DMS53 (cell line): ENCODE data around the gene IGFBP6.
A peak's percentile ranks its signal among the peaks of the same experiment; 100 is the strongest.
"Not testable (repeated sequence)": the region's sequence is repeated elsewhere in the genome, so short reads cannot be mapped to it uniquely, and the experiment has no call there.

Experiments used
- DNase-seq: peaks from one replicate; lab custom pipeline; 2025; lab: John Stamatoyannopoulos, UW

The IGFBP6 gene

GRCh38 chr12:53070877-53071492 is 26.5 kb upstream of the IGFBP6 start:
- DNase-seq: no peak

- no peak for DNase-seq
Observed at GRCh38 chr12:53071591-53072551, 25.6 kb upstream of the IGFBP6 start.

GRCh38 chr12:53073881-53074280 is 23.6 kb upstream of the IGFBP6 start:
- DNase-seq: no peak

- DNase-seq: no peak
Observed at GRCh38 chr12:53074283-53074998, 23.0 kb upstream of the IGFBP6 start.

- no peak for DNase-seq
Observed at GRCh38 chr12:53074999-53075370, 22.5 kb upstream of the IGFBP6 start.

- no peak for DNase-seq
Observed at GRCh38 chr12:53076461-53076860, 21.0 kb upstream of the IGFBP6 start.

- DNase-seq: no peak
Observed at GRCh38 chr12:53077030-53077429, 20.4 kb upstream of the IGFBP6 start.

GRCh38 chr12:53078425-53079225 is 18.8 kb upstream of the IGFBP6 start:
- peak; percentile 85 for DNase-seq

- peak; percentile 99 for DNase-seq
Observed at GRCh38 chr12:53079226-53080117, 18.0 kb upstream of the IGFBP6 start, which contains the start of gene SPRYD3. Gene SPRYD3 (minus strand): TSS chr12:53079390. CDS start chr12:53079333, 57 bp downstream.

- no peak for DNase-seq
Observed at GRCh38 chr12:53082637-53083175, 14.8 kb upstream of the IGFBP6 start.

GRCh38 chr12:53086361-53086760 is 11.1 kb upstream of the IGFBP6 start:
- no peak for DNase-seq

- no peak for DNase-seq
Observed at GRCh38 chr12:53090105-53090504, 7.4 kb upstream of the IGFBP6 start.

- DNase-seq: no peak
Observed at GRCh38 chr12:53090554-53090953, 6.9 kb upstream of the IGFBP6 start.

- DNase-seq: no peak
Observed at GRCh38 chr12:53091756-53092155, 5.7 kb upstream of the IGFBP6 start.

- DNase-seq: no peak
Observed at GRCh38 chr12:53093777-53094393, 3.6 kb upstream of the IGFBP6 start.

- no peak for DNase-seq
Observed at GRCh38 chr12:53094394-53094787, 3.1 kb upstream of the IGFBP6 start.

- not testable (repeated sequence) for DNase-seq
Observed at GRCh38 chr12:53094796-53095595, 2.5 kb upstream of the IGFBP6 start.

GRCh38 chr12:53095596-53095895 is 1.9 kb upstream of the IGFBP6 start:
- not testable (repeated sequence) for DNase-seq

GRCh38 chr12:53096089-53096741 is 1.3 kb upstream of the IGFBP6 start:
- no peak for DNase-seq
